ENCODE results near the gene SHBG.

SHBG gene

DNA sequence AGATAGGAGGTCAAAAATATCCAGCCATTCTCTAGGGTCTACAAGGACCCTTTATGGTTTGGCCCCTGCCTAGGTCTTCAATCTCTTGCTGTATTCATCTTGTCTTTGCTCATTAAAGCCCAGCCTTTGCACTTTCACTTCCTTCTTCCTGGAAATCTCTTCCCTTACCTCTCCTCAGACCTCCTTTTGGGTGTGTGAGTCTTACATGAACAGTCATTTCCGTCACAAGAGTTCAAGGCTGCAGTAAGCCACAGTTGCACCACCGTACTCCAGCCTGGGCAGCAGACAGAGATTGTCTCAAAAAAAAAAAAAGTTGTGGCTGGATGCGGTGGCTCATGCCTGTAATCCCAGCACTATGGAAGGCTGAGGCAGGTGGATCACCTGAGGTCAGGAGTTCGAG lies 14.8 kb downstream of the SHBG start (continued):
- TF ChIP-seq, protein P1, sequence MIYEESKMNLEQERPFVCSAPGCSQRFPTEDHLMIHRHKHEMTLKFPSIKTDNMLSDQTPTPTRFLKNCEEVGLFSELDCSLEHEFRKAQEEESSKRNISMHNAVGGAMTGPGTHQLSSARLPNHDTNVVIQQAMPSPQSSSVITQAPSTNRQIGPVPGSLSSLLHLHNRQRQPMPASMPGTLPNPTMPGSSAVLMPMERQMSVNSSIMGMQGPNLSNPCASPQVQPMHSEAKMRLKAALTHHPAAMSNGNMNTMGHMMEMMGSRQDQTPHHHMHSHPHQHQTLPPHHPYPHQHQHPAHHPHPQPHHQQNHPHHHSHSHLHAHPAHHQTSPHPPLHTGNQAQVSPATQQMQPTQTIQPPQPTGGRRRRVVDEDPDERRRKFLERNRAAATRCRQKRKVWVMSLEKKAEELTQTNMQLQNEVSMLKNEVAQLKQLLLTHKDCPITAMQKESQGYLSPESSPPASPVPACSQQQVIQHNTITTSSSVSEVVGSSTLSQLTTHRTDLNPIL (CRISPR knock-in tag; IDR thresholded peaks at IDR 0.05; ENCODE audit: low read depth), result no peak
- TF ChIP-seq ISL1 (CRISPR knock-in tag; IDR thresholded peaks at IDR 0.05), result no peak

DNA sequence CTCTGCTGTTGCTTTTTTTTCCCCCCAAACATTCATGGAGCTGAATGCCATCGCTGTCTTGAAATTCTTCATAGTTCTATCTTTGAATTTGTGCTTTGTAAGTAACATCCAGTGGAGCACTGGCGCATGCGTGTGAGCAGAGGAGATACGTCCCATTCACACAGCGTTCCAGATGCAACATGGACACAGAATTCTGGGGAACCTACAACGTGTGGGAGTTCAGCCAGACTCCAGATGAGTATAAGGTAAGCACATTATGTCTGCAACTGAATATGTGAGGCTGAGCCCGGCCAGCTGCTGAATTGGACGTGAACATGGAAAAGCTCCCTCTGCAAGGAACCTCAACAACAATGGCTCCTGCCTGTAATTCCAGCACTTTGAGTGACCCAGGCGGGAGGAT lies 16.5 kb downstream of the SHBG start:
- TF ChIP-seq ZFP30 (CRISPR knock-in tag; IDR thresholded peaks at IDR 0.05), result no peak
- TF ChIP-seq SNAI2 (CRISPR knock-in tag; IDR thresholded peaks at IDR 0.05), result no peak
- no peak for TF ChIP-seq CSDC2 (CRISPR knock-in tag; IDR thresholded peaks at IDR 0.05)
- TF ChIP-seq ISL1 (CRISPR knock-in tag; IDR thresholded peaks at IDR 0.05), result no peak
- TF ChIP-seq RARB (CRISPR knock-in tag; IDR thresholded peaks at IDR 0.05), result no peak
- TF ChIP-seq PPARA (CRISPR knock-in tag; IDR thresholded peaks at IDR 0.05; ENCODE audit: borderline replicate concordance), result no peak
- TF ChIP-seq OSR1 (CRISPR knock-in tag; IDR thresholded peaks at IDR 0.05), result no peak
- TF ChIP-seq, protein P1 (CRISPR knock-in tag; IDR thresholded peaks at IDR 0.05; ENCODE audit: low read depth), result no peak
- no peak for TF ChIP-seq ZNF8 (CRISPR knock-in tag; IDR thresholded peaks at IDR 0.05)
- TF ChIP-seq ZFP3 (CRISPR knock-in tag; IDR thresholded peaks at IDR 0.05), result no peak
- TF ChIP-seq, protein P2, sequence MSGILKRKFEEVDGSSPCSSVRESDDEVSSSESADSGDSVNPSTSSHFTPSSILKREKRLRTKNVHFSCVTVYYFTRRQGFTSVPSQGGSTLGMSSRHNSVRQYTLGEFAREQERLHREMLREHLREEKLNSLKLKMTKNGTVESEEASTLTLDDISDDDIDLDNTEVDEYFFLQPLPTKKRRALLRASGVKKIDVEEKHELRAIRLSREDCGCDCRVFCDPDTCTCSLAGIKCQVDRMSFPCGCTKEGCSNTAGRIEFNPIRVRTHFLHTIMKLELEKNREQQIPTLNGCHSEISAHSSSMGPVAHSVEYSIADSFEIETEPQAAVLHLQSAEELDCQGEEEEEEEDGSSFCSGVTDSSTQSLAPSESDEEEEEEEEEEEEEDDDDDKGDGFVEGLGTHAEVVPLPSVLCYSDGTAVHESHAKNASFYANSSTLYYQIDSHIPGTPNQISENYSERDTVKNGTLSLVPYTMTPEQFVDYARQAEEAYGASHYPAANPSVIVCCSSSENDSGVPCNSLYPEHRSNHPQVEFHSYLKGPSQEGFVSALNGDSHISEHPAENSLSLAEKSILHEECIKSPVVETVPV (CRISPR knock-in tag; IDR thresholded peaks at IDR 0.05), result no peak
- TF ChIP-seq, protein P3, sequence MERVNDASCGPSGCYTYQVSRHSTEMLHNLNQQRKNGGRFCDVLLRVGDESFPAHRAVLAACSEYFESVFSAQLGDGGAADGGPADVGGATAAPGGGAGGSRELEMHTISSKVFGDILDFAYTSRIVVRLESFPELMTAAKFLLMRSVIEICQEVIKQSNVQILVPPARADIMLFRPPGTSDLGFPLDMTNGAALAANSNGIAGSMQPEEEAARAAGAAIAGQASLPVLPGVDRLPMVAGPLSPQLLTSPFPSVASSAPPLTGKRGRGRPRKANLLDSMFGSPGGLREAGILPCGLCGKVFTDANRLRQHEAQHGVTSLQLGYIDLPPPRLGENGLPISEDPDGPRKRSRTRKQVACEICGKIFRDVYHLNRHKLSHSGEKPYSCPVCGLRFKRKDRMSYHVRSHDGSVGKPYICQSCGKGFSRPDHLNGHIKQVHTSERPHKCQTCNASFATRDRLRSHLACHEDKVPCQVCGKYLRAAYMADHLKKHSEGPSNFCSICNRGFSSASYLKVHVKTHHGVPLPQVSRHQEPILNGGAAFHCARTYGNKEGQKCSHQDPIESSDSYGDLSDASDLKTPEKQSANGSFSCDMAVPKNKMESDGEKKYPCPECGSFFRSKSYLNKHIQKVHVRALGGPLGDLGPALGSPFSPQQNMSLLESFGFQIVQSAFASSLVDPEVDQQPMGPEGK (CRISPR knock-in tag; IDR thresholded peaks at IDR 0.05; ENCODE audit: borderline replicate concordance), result no peak
- no peak for TF ChIP-seq BACH2 (CRISPR knock-in tag; IDR thresholded peaks at IDR 0.05; ENCODE audit: borderline replicate concordance)

DNA sequence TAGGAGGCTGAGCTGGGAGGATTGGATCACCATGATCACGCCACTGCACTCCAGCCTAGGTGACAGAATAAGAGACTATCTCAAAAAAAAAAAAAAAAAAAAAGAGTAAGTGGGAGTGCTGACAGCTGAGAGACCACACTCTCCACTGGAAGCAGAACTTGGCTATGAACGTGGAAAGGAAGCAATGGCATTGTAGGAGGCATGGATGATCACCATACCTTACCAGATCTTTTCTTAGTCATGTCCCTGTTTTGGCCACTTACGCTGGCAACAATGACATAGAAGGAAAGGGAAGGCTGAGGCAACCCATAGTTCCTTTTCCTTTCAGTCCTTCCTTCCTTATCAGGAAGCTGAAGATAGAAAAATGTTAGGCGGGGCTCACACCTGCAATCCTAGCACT lies 17.1 kb downstream of the SHBG start:
- ATAC-seq, result no peak
- TF ChIP-seq BACH2 (CRISPR knock-in tag; IDR thresholded peaks at IDR 0.05; ENCODE audit: borderline replicate concordance), result no peak
- no peak for TF ChIP-seq ZC3H10 (CRISPR knock-in tag; IDR thresholded peaks at IDR 0.05)
- no peak for TF ChIP-seq PPARA (CRISPR knock-in tag; IDR thresholded peaks at IDR 0.05; ENCODE audit: borderline replicate concordance)
- TF ChIP-seq ZNF8 (CRISPR knock-in tag; IDR thresholded peaks at IDR 0.05), result no peak
- TF ChIP-seq SNAI2 (CRISPR knock-in tag; IDR thresholded peaks at IDR 0.05), result no peak

More for the DNA sequence above, 16.5 kb downstream of the SHBG start:
- no peak for ATAC-seq

DNA sequence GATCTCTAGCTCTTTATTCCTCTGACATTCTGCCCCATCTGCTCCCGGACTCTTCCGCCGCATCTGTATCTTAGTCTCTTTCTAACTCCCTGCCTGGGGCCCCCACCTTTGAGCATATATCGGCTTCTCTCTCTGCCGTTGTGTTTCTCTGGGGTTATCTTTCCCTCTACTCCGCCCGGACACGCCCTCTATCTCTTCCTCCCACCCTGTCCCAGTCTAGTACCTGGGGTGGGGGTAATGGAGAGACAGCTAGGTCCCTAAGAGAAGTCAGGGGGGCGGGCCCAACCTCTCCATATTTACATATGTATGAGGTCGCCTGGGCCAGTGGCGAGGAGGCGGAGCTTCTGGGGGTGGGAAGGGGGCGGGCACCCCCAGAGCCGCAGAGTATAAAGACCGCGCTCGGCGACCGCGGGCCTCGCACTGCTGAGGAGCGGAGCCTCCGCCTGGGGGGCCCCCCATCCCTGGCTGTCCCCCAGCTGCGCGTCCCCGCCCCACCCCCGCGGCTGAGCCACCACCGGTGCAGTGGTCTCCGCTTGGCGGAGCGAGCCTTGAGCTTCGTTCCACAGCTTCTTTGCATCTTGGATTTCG lies 20.7 kb downstream of the SHBG start, which contains the start of gene ATP1B2:
TSS of gene ATP1B2 (plus strand) at position 418 of the 588 bp plus-strand sequence. CDS start 593 bp downstream, outside the sequence.
- TF ChIP-seq ARNTL (CRISPR knock-in tag; IDR thresholded peaks at IDR 0.05; ENCODE audit: borderline replicate concordance, low read depth) (no peak), PPARA (CRISPR knock-in tag; IDR thresholded peaks at IDR 0.05; ENCODE audit: borderline replicate concordance) (no peak), ZNF8 (CRISPR knock-in tag; IDR thresholded peaks at IDR 0.05) (no peak), ZFP3 (CRISPR knock-in tag; IDR thresholded peaks at IDR 0.05) (no peak), OSR1 (CRISPR knock-in tag; IDR thresholded peaks at IDR 0.05) (no peak), ZNF70 (CRISPR knock-in tag; IDR thresholded peaks at IDR 0.05) (no peak)
- TF ChIP-seq, protein P1 (CRISPR knock-in tag; IDR thresholded peaks at IDR 0.05; ENCODE audit: low read depth), result no peak
- TF ChIP-seq, protein P4, sequence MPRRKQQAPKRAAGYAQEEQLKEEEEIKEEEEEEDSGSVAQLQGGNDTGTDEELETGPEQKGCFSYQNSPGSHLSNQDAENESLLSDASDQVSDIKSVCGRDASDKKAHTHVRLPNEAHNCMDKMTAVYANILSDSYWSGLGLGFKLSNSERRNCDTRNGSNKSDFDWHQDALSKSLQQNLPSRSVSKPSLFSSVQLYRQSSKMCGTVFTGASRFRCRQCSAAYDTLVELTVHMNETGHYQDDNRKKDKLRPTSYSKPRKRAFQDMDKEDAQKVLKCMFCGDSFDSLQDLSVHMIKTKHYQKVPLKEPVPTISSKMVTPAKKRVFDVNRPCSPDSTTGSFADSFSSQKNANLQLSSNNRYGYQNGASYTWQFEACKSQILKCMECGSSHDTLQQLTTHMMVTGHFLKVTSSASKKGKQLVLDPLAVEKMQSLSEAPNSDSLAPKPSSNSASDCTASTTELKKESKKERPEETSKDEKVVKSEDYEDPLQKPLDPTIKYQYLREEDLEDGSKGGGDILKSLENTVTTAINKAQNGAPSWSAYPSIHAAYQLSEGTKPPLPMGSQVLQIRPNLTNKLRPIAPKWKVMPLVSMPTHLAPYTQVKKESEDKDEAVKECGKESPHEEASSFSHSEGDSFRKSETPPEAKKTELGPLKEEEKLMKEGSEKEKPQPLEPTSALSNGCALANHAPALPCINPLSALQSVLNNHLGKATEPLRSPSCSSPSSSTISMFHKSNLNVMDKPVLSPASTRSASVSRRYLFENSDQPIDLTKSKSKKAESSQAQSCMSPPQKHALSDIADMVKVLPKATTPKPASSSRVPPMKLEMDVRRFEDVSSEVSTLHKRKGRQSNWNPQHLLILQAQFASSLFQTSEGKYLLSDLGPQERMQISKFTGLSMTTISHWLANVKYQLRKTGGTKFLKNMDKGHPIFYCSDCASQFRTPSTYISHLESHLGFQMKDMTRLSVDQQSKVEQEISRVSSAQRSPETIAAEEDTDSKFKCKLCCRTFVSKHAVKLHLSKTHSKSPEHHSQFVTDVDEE (CRISPR knock-in tag; IDR thresholded peaks at IDR 0.05), result no peak
- TF ChIP-seq, protein P2 (CRISPR knock-in tag; IDR thresholded peaks at IDR 0.05), result no peak
- ATAC-seq, result peak; percentile 73

All from SK-N-SH treated with all-trans-retinoic acid at 6 μM for 48 hours (cell line).